Measurements from ENCODE around the gene AVPI1.

GRCh38 chr10:97635577-97635976 is 51.5 kb downstream of the AVPI1 start:
- TF ChIP-seq EZH2 (IDR thresholded peaks at IDR 0.05; ENCODE audit: insufficient read depth, low read length) (no peak), CTCF (IDR thresholded peaks at IDR 0.05; ENCODE audit: insufficient read depth, low read depth, low read length) (no peak)

Data from astrocyte (in vitro differentiated cells and primary cell).